Sigmoid colon (tissue), 7 donors: ENCODE data around the gene GREM2. TPM values are rescaled to one million over a fixed set of nuclear protein-coding genes. Genes with fewer than 3 reads are reported as not detected.

ENCODE experiments used
- DNase-seq: peaks from one replicate; pipeline ENCODE4 v3.0.0-alpha.2; 2019
- H3K27ac ChIP-seq, 4 donors: fragments of 200-600 bp; sonication (generic); one replicate each; pipeline ENCODE4 v1.5.1; 2016 to 2019; ENCODE audit warnings: mild to moderate bottlenecking in 1 of 4
- H3K27me3 ChIP-seq, 3 donors: fragments of 200-600 bp; sonication (generic); one replicate each; pipeline ENCODE4 v1.5.1; 2019; ENCODE audit warnings: mild to moderate bottlenecking in 1 of 3
- H3K36me3 ChIP-seq, 4 donors: fragments of 200-600 bp; sonication (generic); one replicate each; pipeline ENCODE4 v1.5.1; 2016 to 2019
- H3K4me1 ChIP-seq, 4 donors: fragments of 200-600 bp; sonication (generic); one replicate each; pipeline ENCODE4 v1.5.1; 2017 to 2019
- H3K4me3 ChIP-seq, 4 donors: fragments of 200-600 bp; sonication (generic); one replicate each; pipeline ENCODE4 v1.5.1; 2017 to 2019; ENCODE audit warnings: mild to moderate bottlenecking in 2 of 4, moderate library complexity in 1 of 4
- H3K9me3 ChIP-seq, 4 donors: fragments of 200-600 bp in 3 of 4; sonication (generic) in 3 of 4; one replicate each; pipeline versions ENCODE4 v1.5.1 to v1.6.1; 2013 to 2019
- CTCF ChIP-seq, 4 experiments: fragments of 450-650 bp in 3 of 4; fragments of 200-600 bp in 1 of 4; IDR thresholded peaks; one replicate each; pipeline ENCODE4 v1.5.1; 2016 to 2019; ENCODE audit warnings: antibody characterized with exemption in 4 of 4, mild to moderate bottlenecking in 3 of 4, moderate library complexity in 2 of 4
- EP300 ChIP-seq, 4 donors: sonication (generic); formaldehyde crosslinking; IDR thresholded peaks; one replicate each; pipeline ENCODE4 v1.6.1; 2017; ENCODE audit warnings: antibody characterized with exemption in 4 of 4
- POLR2A ChIP-seq, 2 donors: fragments of 450-650 bp; IDR thresholded peaks; one replicate each; pipeline ENCODE4 v1.6.1; 2016; ENCODE audit warnings: antibody characterized with exemption in 2 of 2, mild to moderate bottlenecking in 2 of 2, moderate library complexity in 2 of 2
- POLR2AphosphoS5 ChIP-seq, 4 donors: sonication (generic); formaldehyde crosslinking; IDR thresholded peaks; one replicate each; pipeline ENCODE4 v1.6.1; 2017; ENCODE audit warnings: antibody characterized with exemption in 4 of 4
- WGBS, 2 donors: extraction: QIAGEN DNeasy Blood & Tissue Kit; methylation state at CpG; one replicate each; pipeline ENCODE4 v1.1.7; 2013; 5-methylcytosine and 5-hydroxymethylcytosine counted together
- intact Hi-C: fragments of 100-400 bp; cut with DNase I; formaldehyde crosslinking; loops from one replicate; pipeline ENCODE4 v1.15.1; 2023
- polyA plus RNA-seq, 3 donors: library from polyadenylated mRNA; stranded (reverse); fragments of 200-250 nt; gene quantifications; one replicate each; pipeline ENCODE4 v1.2.3, GENCODE V29; 2013
- total RNA-seq, 4 donors: library from RNA; depleted of rRNA; stranded (reverse); fragments of >200 nt; gene quantifications; one replicate each; pipeline ENCODE4 v1.1.0, GENCODE V29; 2016
- donor health status: healthy with polysubstance abuse.
- donor health status: Bipolar disorder and iron deficiency.
- donor health status: healthy.

GREM2 gene
- total and polyA plus RNA-seq, 7 donors = 0.46 to 18.7 (median 9.4) TPM

GRCh38 chr1:240496356-240496755 lies 115.6 kb downstream of the GREM2 start:
- Histone ChIP-seq H3K36me3 (peaks cover 0 to 10% (median 0%) of the 10 kb centered on the region in 4 donors), H3K9me3 (no peaks in the 10 kb centered on the region), H3K4me1 (peaks cover 0 to 12% (median 8%) of the 10 kb centered on the region in 4 donors), H3K4me3 (no peak overlapping the region), H3K27ac (no peak overlapping the region), H3K27me3 (no peaks in the 10 kb centered on the region)
- intact Hi-C loops = no loop called here
- no peak for DNase-seq
- TF ChIP-seq POLR2AphosphoS5 (IDR thresholded peaks at IDR 0.05) = no peak
- TF ChIP-seq CTCF (IDR thresholded peaks at IDR 0.05) = no peak
- no peak for TF ChIP-seq EP300 (IDR thresholded peaks at IDR 0.05)
- TF ChIP-seq POLR2A (IDR thresholded peaks at IDR 0.05) = no peak
- WGBS, 2 donors = 92% methylated on average over 7 of the region's 7 CpGs

GRCh38 chr1:240495601-240496000 lies 116.4 kb downstream of the GREM2 start:
- peaks cover 0 to 12% (median 8%) of the 10 kb centered on the region in 4 donors for H3K4me1 ChIP-seq
- H3K9me3 ChIP-seq = no peaks in the 10 kb centered on the region
- H3K4me3 ChIP-seq = no peak overlapping the region
- DNase-seq = no peak
- H3K27me3 ChIP-seq = no peaks in the 10 kb centered on the region
- intact Hi-C loops = no loop called here
- TF ChIP-seq CTCF (IDR thresholded peaks at IDR 0.05) = no peak
- TF ChIP-seq EP300 (IDR thresholded peaks at IDR 0.05) = no peak
- no peak for TF ChIP-seq POLR2A (IDR thresholded peaks at IDR 0.05)
- TF ChIP-seq POLR2AphosphoS5 (IDR thresholded peaks at IDR 0.05) = no peak
- peaks cover 0 to 10% (median 0%) of the 10 kb centered on the region in 4 donors for H3K36me3 ChIP-seq
- 81 to 86% methylated on average over 4 of the region's 4 CpGs for WGBS, 2 donors
- no peak overlapping the region for H3K27ac ChIP-seq

GRCh38 chr1:240492832-240493440 lies 119.0 kb downstream of the GREM2 start:
- no peak for TF ChIP-seq EP300 (IDR thresholded peaks at IDR 0.05)
- TF ChIP-seq CTCF (IDR thresholded peaks at IDR 0.05) = peak in 1 of 4 experiments; percentile 6
- no peak for TF ChIP-seq POLR2AphosphoS5 (IDR thresholded peaks at IDR 0.05)
- no peak for TF ChIP-seq POLR2A (IDR thresholded peaks at IDR 0.05)
- no peaks in the 10 kb centered on the region for H3K9me3 ChIP-seq
- no peaks in the 10 kb centered on the region for H3K27me3 ChIP-seq
- DNase-seq = no peak
- no peak overlapping the region for H3K4me3 ChIP-seq
- intact Hi-C loops = no loop called here
- 53 to 59% methylated on average over 52 of the region's 52 CpGs for WGBS, 2 donors
- H3K36me3 ChIP-seq = peaks cover 0 to 10% (median 0%) of the 10 kb centered on the region in 4 donors
- H3K4me1 ChIP-seq = no peaks in the 10 kb centered on the region
- no peak overlapping the region for H3K27ac ChIP-seq

GRCh38 chr1:240491796-240492195 lies 120.2 kb downstream of the GREM2 start:
- Histone ChIP-seq H3K36me3 (peaks cover 0 to 10% (median 0%) of the 10 kb centered on the region in 4 donors), H3K4me1 (no peaks in the 10 kb centered on the region), H3K4me3 (no peak overlapping the region), H3K27me3 (no peaks in the 10 kb centered on the region), H3K27ac (no peak overlapping the region), H3K9me3 (no peaks in the 10 kb centered on the region)
- 83 to 87% methylated on average over 7 of the region's 7 CpGs for WGBS, 2 donors
- DNase-seq = no peak
- intact Hi-C loops = no loop called here
- no peak for TF ChIP-seq CTCF (IDR thresholded peaks at IDR 0.05)
- TF ChIP-seq EP300 (IDR thresholded peaks at IDR 0.05) = no peak
- TF ChIP-seq POLR2A (IDR thresholded peaks at IDR 0.05) = no peak
- no peak for TF ChIP-seq POLR2AphosphoS5 (IDR thresholded peaks at IDR 0.05)

GRCh38 chr1:240491156-240491555 lies 120.8 kb downstream of the GREM2 start:
- no peak overlapping the region for H3K27ac ChIP-seq
- no peak overlapping the region for H3K4me3 ChIP-seq
- H3K4me1 ChIP-seq = no peaks in the 10 kb centered on the region
- WGBS, 2 donors = 85 to 91% methylated on average over 5 of the region's 5 CpGs
- intact Hi-C loops = no loop called here
- DNase-seq = no peak
- H3K36me3 ChIP-seq = peaks cover 0 to 10% (median 0%) of the 10 kb centered on the region in 4 donors
- no peaks in the 10 kb centered on the region for H3K27me3 ChIP-seq
- TF ChIP-seq EP300 (IDR thresholded peaks at IDR 0.05) (no peak), CTCF (IDR thresholded peaks at IDR 0.05) (no peak), POLR2AphosphoS5 (IDR thresholded peaks at IDR 0.05) (no peak), POLR2A (IDR thresholded peaks at IDR 0.05) (no peak)
- no peaks in the 10 kb centered on the region for H3K9me3 ChIP-seq
